ENCODE results near the gene MEF2C.

GRCh38 chr5:88700121-88700520, 182.9 kb downstream of the MEF2C start:
- TF ChIP-seq CTCF (IDR thresholded peaks at IDR 0.05) (no peak), POLR2A (IDR thresholded peaks at IDR 0.05) (no peak)
